Cortex of kidney (tissue), 1 donor: ENCODE measurements around the gene LYZ.

Experiments
- DNase-seq: peaks from one replicate; lab custom pipeline; 2025; lab: John Stamatoyannopoulos, UW

The LYZ gene

GRCh38 chr12:69338936-69339335 is 9.2 kb upstream of the LYZ start:
- DNase-seq: no peak

DNA sequence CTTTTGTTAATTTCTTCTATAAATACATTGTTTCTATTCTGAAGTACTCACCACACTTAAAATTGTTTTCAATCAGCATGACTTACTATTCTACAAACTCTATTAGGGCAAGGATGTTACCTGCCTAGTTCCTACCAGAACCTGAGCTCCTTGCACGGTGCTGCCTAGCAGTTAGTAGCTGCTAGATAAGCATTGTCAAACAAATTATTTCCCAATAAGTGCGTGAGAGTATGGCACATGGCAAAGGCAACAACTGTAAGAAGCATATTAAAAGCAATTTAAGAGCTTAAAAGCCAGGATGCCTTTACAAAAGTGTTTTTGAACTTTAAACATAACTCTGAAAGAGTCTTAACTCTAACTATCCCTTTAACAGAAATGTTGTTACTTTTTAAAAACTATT is 8.2 kb upstream of the LYZ start:
- no peak for DNase-seq

DNA sequence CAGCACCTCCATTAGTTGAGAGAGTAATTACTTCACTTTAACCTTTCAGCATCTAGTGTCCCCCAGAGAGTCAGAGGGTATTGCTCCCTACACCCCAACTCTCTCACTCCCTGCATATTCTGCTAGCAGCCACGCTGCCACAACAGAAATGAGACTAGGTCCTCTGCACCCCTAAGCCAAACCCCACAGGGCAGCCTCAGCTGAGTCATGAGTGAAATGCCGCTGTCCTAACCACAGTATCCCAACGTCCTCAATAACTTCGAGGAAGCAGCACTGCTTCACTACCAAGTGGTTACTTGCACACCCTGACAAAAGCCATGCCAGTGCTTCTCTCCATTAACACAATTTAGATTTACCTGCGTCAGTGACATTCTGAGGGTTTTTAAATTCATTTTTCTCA is 6.9 kb upstream of the LYZ start:
- no peak for DNase-seq

GRCh38 chr12:69342421-69342820 is 5.8 kb upstream of the LYZ start:
- DNase-seq: no peak

GRCh38 chr12:69343357-69343756 is 4.8 kb upstream of the LYZ start:
- DNase-seq: no peak

GRCh38 chr12:69343885-69344612 is 4.1 kb upstream of the LYZ start:
- no peak for DNase-seq

- DNase-seq: no peak
Observed at GRCh38 chr12:69345077-69345476, 3.1 kb upstream of the LYZ start.

DNA sequence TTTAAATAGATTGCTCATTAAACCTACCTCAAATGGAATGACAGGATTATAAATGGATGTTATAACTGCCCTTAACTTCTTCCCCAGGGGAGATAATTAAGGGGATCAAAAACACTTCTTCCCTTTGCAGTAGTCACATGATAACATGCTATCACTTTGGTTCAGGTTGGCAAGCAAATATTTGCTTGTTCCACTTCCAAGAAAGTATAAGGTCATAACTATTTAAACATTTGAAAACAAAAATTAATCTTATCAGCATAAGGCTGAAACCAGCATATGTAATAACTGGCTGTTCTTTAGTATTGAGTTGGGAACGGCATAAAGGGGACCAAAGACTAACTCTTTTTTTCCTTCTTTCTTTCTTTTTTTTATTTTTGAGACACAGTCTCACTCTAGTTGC is 2.4 kb upstream of the LYZ start:
- DNase-seq: no peak

GRCh38 chr12:69350002-69350626 is 1.9 kb downstream of the LYZ start:
- no peak for DNase-seq

DNA sequence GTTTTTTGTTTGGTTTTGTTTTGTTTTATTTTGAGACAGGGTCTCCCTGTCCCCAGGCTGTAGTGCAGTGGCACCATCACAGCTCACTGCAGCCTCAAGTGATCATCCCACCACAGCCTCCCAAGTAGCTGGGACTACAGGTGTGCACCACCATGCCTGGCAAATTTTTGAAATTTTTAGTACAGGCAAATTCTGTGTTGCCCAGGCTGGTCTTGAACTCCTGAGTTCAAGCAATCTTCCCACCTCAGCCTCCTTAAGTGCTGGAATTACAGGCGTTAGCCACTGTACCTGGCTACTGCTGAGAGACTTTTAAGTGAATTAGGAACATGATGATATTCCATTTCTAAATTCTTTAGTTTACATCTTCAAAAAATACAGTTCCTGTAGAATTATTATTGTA is 2.6 kb downstream of the LYZ start:
- DNase-seq: no peak

GRCh38 chr12:69351462-69352236 is 3.5 kb downstream of the LYZ start:
- no peak for DNase-seq

DNA sequence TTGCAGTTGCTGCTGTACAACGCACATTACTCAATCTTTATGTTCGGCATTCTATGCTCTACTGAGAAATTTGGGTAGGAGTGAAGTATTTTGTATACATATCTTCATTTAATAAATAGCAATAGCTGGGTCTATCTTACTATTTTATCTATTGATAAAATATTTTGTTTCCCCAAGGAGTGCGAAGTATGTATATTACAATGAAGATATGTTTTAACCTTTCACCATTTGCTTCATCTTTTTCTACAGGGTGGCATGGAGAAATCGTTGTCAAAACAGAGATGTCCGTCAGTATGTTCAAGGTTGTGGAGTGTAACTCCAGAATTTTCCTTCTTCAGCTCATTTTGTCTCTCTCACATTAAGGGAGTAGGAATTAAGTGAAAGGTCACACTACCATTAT is 4.7 kb downstream of the LYZ start:
- no peak for DNase-seq

- no peak for DNase-seq
Observed at GRCh38 chr12:69354172-69354555, 6.0 kb downstream of the LYZ start.

- DNase-seq: no peak
Observed at GRCh38 chr12:69354556-69355187, 6.5 kb downstream of the LYZ start.

DNA sequence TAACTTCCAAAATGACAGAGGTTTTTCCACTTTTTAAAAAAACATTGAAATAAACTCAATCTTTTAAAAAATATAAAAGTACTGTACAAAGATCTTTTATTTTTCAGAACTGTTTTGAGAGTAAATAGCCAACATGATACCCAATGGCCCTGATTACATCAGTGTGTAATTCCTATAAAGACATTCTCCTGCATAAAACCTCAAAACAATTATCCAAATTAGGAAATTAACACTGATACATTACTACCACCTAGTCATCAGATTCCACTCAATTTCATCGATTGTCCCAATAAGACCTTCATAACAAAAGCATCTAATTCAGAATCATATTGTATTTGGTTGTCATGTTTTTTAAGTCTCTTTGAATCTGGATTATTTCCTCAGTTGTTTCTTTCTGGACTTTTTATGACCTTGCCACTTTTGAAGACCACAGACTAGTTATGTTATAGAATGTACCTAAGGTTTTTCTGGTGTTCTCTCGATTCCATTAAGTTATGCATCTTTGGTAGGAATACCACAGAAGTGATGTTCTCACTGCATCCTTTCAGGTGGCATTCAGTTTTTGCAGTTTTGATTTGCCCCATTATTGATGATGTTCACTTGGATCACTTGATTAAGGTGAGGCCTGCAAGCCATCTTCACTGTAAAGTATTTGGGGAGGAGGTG is 7.3 kb downstream of the LYZ start:
- no peak for DNase-seq

- no peak for DNase-seq
Observed at GRCh38 chr12:69359531-69360347, 11.6 kb downstream of the LYZ start, which contains the start of gene YEATS4. YEATS4 (plus strand) TSS chr12:69359743; CDS start chr12:69359973, 230 bp downstream.

DNA sequence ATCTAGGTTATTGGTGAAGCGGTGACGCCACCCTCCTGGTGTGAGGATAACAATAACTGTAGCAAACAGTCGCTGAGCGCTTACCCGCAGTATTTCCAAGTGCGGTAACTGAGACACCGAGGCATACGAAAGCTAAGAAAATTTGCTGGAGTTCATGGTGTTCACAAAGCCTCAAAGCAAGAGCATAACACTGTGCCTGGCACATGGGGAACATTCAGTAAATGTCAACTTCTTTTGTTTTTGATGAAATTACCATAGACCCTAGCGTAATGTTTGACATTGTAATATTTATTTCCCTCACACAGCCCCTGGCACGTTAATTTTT is 12.1 kb downstream of the LYZ start:
- DNase-seq: no peak

GRCh38 chr12:69366796-69367195 is 18.6 kb downstream of the LYZ start:
- no peak for DNase-seq

GRCh38 chr12:69368171-69368570 is 20.0 kb downstream of the LYZ start:
- no peak for DNase-seq

DNA sequence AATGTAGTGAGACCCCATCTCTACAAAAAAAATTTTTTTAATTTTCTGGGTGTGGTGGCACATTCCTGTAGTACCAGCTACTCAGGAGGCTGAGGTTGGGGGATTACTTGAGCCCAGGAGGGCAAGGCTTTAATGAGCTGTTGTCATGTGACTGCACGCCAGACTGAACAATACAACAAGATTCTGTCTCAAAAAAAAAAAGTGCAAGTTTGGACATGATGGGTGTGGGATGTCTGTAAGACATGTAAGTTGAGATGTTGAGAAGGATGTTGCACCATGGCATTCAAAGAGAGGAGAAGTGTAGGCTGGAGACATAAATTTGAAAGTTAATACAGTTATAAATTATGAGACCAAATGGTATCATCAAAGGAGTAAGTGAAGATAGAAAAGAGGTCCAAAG is 34.9 kb downstream of the LYZ start:
- no peak for DNase-seq

- DNase-seq: no peak
Observed at GRCh38 chr12:69385038-69385437, 36.9 kb downstream of the LYZ start.
